ENCODE measurements around the gene TRHDE.
"Not testable (repeated sequence)": the region's sequence is repeated elsewhere in the genome, so short reads cannot be mapped to it uniquely, and the experiment has no call there.

Gene TRHDE

DNA sequence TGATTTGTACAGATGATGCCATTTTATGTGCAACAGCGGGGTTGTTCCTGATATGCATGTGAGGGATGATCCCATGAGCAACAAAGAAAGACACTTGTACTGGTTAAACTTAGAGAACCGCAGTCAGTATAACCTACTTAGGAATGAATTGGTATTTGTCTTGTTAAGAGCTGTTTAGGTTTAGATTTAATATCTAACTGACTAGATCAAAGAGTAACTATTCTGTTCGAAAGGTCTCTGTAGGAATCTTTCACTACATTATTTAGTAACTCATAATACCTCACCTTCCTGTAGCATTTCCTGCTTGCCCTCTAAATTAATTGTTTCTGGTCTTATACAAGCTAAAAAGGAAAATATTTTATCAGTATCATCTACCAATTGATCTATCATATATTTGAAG lies 350.4 kb downstream of the TRHDE start:
- no peak overlapping the region for H3K4me3 ChIP-seq (ENCODE audit: low read length)
- H3K27ac ChIP-seq (ENCODE audit: low read depth, low read length), result no peak overlapping the region
- no peaks in the 10 kb centered on the region for H3K4me1 ChIP-seq (ENCODE audit: control insufficient read depth, insufficient read depth, low read length)
- H3K27me3 ChIP-seq (ENCODE audit: control insufficient read depth, insufficient read depth, low read length), result no peaks in the 10 kb centered on the region
- H3K9ac ChIP-seq (ENCODE audit: low read length), result no peak overlapping the region
- H3K36me3 ChIP-seq (ENCODE audit: control insufficient read depth, insufficient read depth, low read length), result no peaks in the 10 kb centered on the region

DNA sequence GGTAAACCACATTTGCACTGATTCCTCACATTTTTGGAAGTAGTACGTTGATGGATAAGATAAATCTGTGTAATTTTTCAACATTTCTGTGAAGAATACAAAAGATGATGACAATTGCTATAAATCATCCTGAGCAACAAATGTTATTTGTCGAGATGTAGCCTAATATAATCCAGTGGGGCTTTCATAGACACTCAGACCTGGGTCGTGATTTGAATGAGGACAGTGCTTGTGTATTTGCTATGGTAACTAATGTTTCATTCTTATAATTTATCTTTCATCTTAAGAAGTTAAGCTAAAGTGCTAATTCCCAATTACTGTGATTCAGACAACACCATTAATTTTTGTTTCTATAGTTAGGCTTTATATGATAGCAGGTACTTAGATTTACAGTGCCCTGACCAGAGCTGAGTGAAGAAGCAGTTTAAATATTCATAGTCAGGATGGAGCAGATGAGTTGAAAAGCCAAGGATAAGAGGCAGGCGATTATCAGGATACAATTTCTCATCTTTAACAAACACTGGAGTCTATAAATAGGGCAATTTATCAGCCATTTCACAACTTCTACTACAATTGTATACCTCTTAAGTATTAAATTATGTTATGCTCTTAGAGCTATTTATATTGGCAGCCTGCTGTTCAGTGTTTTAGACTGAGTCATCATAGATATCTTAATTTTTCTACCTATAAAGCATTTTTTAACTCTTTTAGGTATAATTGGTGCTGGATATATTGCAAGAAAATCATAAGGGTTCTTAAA lies 359.9 kb downstream of the TRHDE start:
- no peak overlapping the region for H3K9ac ChIP-seq (ENCODE audit: low read length)
- no peak overlapping the region for H3K27ac ChIP-seq (ENCODE audit: low read depth, low read length)
- no peaks in the 10 kb centered on the region for H3K4me1 ChIP-seq (ENCODE audit: control insufficient read depth, insufficient read depth, low read length)
- H3K27me3 ChIP-seq (ENCODE audit: control insufficient read depth, insufficient read depth, low read length), result no peaks in the 10 kb centered on the region
- no peak overlapping the region for H3K4me3 ChIP-seq (ENCODE audit: low read length)
- no peaks in the 10 kb centered on the region for H3K36me3 ChIP-seq (ENCODE audit: control insufficient read depth, insufficient read depth, low read length)

DNA sequence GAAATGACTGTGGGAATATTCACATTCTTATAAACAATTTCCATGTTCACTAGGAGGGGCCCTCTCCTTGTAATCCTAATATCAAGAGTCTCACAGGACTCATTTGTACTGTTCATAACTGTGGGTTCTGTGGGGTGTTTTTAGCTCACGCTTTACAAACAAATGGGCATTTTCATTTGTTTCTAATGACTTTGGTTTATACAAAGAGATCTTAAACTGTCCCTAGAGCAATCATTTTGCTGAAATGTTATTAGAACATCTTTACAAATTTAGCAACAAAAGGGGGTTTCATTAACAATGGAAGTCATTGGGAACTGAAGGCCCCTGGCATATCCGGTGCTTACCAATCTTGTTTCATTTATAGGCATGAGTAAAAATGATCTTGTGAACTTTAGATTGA lies 370.5 kb downstream of the TRHDE start:
- Histone ChIP-seq H3K36me3 (ENCODE audit: control insufficient read depth, insufficient read depth, low read length) (no peaks in the 10 kb centered on the region), H3K4me3 (ENCODE audit: low read length) (no peak overlapping the region), H3K4me1 (ENCODE audit: control insufficient read depth, insufficient read depth, low read length) (no peaks in the 10 kb centered on the region), H3K27ac (ENCODE audit: low read depth, low read length) (no peak overlapping the region), H3K9ac (ENCODE audit: low read length) (no peak overlapping the region), H3K27me3 (ENCODE audit: control insufficient read depth, insufficient read depth, low read length) (no peaks in the 10 kb centered on the region)

DNA sequence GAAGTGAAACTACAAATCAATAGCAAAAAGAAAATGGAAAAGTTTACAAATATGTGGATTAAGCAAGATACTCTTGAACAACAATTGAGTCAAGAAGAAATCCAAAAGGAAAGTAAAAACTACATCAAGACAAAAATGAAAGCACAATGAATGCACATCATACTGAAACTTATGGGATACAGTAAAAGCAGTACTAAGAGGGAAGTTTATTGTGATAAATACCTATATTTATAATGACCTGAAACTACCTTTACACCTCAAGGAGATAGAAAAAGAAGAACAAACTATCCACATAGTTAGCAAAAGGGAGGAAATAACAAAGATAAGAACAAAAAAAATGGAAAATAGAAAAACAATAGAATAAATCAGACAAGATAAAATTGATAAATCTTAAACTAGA lies 375.0 kb downstream of the TRHDE start:
- no peak overlapping the region for H3K27ac ChIP-seq (ENCODE audit: low read depth, low read length)
- no peaks in the 10 kb centered on the region for H3K36me3 ChIP-seq (ENCODE audit: control insufficient read depth, insufficient read depth, low read length)
- H3K4me3 ChIP-seq (ENCODE audit: low read length), result no peak overlapping the region
- H3K27me3 ChIP-seq (ENCODE audit: control insufficient read depth, insufficient read depth, low read length), result no peaks in the 10 kb centered on the region
- no peak overlapping the region for H3K9ac ChIP-seq (ENCODE audit: low read length)
- H3K4me1 ChIP-seq (ENCODE audit: control insufficient read depth, insufficient read depth, low read length), result no peaks in the 10 kb centered on the region

DNA sequence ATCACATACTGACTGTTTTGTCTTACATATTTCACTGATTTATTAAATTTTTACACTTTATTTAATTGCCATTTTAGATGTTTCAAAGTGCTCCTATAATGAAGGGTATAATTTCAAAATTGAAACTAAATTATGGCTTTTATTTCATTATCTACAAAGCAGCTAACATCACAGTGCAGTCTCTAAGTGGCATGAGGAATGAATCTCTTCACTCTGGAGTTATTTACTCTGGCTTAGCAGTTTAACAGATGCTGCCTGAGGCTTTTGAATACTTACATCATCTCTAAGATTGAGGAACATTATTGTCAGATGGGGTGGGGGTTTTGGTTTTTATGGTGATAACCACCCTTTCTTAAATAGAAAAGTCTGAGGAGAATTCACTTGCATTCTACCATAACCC lies 386.4 kb downstream of the TRHDE start:
- Histone ChIP-seq H3K9ac (ENCODE audit: low read length) (no peak overlapping the region), H3K27ac (ENCODE audit: low read depth, low read length) (no peak overlapping the region), H3K4me1 (ENCODE audit: control insufficient read depth, insufficient read depth, low read length) (no peaks in the 10 kb centered on the region), H3K27me3 (ENCODE audit: control insufficient read depth, insufficient read depth, low read length) (no peaks in the 10 kb centered on the region), H3K36me3 (ENCODE audit: control insufficient read depth, insufficient read depth, low read length) (no peaks in the 10 kb centered on the region), H3K4me3 (ENCODE audit: low read length) (no peak overlapping the region)

DNA sequence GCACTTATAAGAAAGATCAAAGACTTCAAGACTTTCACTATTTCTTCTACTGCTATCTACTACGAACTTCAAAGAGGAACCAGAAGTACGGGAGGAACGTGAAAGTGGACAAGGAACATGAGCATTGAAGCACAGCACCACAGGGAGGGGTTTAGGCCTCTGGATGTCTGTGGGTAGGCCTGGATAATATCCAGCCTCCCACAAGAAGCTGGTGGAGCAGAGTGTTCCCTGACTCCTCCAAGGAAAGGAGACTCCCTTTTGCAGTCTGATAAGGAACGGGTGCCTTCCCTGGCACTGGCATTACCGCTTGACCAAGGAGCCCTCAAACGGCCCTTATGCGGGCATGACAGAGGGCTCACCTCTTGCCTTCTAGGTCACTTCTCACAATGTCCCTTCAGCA lies 388.0 kb downstream of the TRHDE start:
- H3K4me1 ChIP-seq (ENCODE audit: control insufficient read depth, insufficient read depth, low read length); H3K27ac ChIP-seq (ENCODE audit: low read depth, low read length); H3K9ac ChIP-seq (ENCODE audit: low read length); H3K36me3 ChIP-seq (ENCODE audit: control insufficient read depth, insufficient read depth, low read length); H3K4me3 ChIP-seq (ENCODE audit: low read length); H3K27me3 ChIP-seq (ENCODE audit: control insufficient read depth, insufficient read depth, low read length): not testable (repeated sequence)

- no peaks in the 10 kb centered on the region for H3K36me3 ChIP-seq (ENCODE audit: control insufficient read depth, insufficient read depth, low read length)
- H3K4me1 ChIP-seq (ENCODE audit: control insufficient read depth, insufficient read depth, low read length), result no peaks in the 10 kb centered on the region
- H3K27ac ChIP-seq (ENCODE audit: low read depth, low read length), result no peak overlapping the region
- no peaks in the 10 kb centered on the region for H3K27me3 ChIP-seq (ENCODE audit: control insufficient read depth, insufficient read depth, low read length)
- H3K4me3 ChIP-seq (ENCODE audit: low read length), result no peak overlapping the region
- H3K9ac ChIP-seq (ENCODE audit: low read length), result no peak overlapping the region
These were observed 401.7 kb downstream of the TRHDE start for GRCh38 chr12:72673853-72674252.

DNA sequence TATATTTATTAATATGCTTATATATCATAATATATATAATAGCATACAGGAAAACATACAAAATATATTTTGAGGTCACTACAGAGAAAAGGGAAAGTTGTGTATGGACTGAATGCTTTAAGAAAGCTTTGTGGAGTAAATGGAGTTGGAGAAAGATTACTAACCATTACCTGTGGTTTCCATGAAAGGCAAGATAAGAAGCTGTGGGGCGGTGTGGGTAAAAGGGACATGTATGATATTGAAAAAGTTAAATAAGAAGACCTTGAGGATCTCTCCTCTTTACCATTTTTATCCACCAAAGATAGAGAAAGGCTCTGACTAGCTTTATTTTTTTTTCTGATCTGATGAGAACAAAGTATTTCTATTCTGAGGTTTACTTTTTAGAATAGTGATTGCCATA lies 404.4 kb downstream of the TRHDE start:
- no peak overlapping the region for H3K9ac ChIP-seq (ENCODE audit: low read length)
- no peak overlapping the region for H3K27ac ChIP-seq (ENCODE audit: low read depth, low read length)
- no peak overlapping the region for H3K4me3 ChIP-seq (ENCODE audit: low read length)
- H3K4me1 ChIP-seq (ENCODE audit: control insufficient read depth, insufficient read depth, low read length), result no peaks in the 10 kb centered on the region
- H3K36me3 ChIP-seq (ENCODE audit: control insufficient read depth, insufficient read depth, low read length), result no peaks in the 10 kb centered on the region
- no peaks in the 10 kb centered on the region for H3K27me3 ChIP-seq (ENCODE audit: control insufficient read depth, insufficient read depth, low read length)

DNA sequence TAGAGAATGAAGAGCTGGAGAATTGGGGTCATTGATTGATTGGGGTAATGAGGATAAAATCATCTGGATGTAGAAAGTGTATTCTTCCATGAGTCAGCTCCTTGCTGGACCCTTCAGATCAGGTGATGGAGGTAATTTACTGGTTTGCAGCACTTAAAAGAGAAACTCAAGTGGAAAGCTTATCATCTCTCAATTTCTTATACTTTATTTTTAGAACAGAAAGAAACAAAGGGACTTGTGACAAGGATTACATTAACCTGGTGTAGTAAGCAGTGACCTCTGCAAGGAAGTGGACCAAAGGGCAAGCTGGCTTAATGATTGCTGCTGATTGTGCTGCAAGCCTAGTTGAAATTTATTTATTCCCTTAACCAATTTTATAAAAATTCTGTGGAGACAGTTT lies 405.0 kb downstream of the TRHDE start:
- H3K27me3 ChIP-seq (ENCODE audit: control insufficient read depth, insufficient read depth, low read length), result no peaks in the 10 kb centered on the region
- no peaks in the 10 kb centered on the region for H3K36me3 ChIP-seq (ENCODE audit: control insufficient read depth, insufficient read depth, low read length)
- H3K4me3 ChIP-seq (ENCODE audit: low read length), result no peak overlapping the region
- no peak overlapping the region for H3K9ac ChIP-seq (ENCODE audit: low read length)
- no peaks in the 10 kb centered on the region for H3K4me1 ChIP-seq (ENCODE audit: control insufficient read depth, insufficient read depth, low read length)
- H3K27ac ChIP-seq (ENCODE audit: low read depth, low read length), result no peak overlapping the region

DNA sequence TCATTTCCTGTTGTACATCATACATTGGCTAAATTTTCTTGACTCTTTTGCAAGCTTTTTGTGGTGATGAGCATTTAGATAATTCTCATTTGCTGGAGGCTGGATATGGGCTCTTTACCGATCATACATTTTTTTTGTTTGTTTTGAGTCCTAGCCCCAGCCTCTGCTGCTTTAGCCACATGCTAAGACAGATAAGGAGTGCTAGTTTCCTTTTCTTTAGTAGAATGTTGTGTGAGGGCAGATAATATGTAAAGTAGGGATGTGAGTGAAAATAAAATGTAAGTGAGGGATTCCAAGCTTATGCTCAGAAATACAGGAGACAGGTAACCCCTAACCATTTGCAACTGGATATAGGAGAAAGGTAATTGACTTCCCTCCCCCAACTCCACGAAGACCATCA lies 405.7 kb downstream of the TRHDE start:
- no peak overlapping the region for H3K9ac ChIP-seq (ENCODE audit: low read length)
- H3K27me3 ChIP-seq (ENCODE audit: control insufficient read depth, insufficient read depth, low read length), result no peaks in the 10 kb centered on the region
- no peak overlapping the region for H3K4me3 ChIP-seq (ENCODE audit: low read length)
- H3K36me3 ChIP-seq (ENCODE audit: control insufficient read depth, insufficient read depth, low read length), result no peaks in the 10 kb centered on the region
- H3K4me1 ChIP-seq (ENCODE audit: control insufficient read depth, insufficient read depth, low read length), result no peaks in the 10 kb centered on the region
- H3K27ac ChIP-seq (ENCODE audit: low read depth, low read length), result no peak overlapping the region

- H3K4me3 ChIP-seq (ENCODE audit: low read length), result no peak overlapping the region
- H3K27ac ChIP-seq (ENCODE audit: low read depth, low read length), result no peak overlapping the region
- no peaks in the 10 kb centered on the region for H3K36me3 ChIP-seq (ENCODE audit: control insufficient read depth, insufficient read depth, low read length)
- H3K4me1 ChIP-seq (ENCODE audit: control insufficient read depth, insufficient read depth, low read length), result no peaks in the 10 kb centered on the region
- H3K27me3 ChIP-seq (ENCODE audit: control insufficient read depth, insufficient read depth, low read length), result no peaks in the 10 kb centered on the region
- no peak overlapping the region for H3K9ac ChIP-seq (ENCODE audit: low read length)
These were observed 407.1 kb downstream of the TRHDE start for GRCh38 chr12:72679147-72679757.

DNA sequence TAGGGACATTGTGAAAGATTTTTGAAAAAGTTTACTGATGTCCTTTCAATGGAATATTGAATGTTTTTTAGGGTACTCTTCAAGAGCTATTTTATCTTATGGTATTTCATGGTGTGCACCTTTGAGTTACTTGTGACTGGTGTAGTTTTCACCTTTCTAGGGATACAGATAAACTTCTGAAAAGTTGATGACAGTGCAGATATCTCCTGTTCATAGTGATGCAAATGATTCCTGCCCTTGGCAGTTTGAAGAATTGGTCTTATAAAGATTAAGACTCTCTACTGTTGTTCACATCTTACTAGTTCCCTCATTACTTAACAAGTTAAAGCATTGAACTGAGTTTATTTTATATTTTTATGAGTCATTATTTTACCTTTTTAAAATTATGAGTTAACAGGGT lies 408.9 kb downstream of the TRHDE start:
- Histone ChIP-seq H3K4me1 (ENCODE audit: control insufficient read depth, insufficient read depth, low read length) (no peaks in the 10 kb centered on the region), H3K27me3 (ENCODE audit: control insufficient read depth, insufficient read depth, low read length) (no peaks in the 10 kb centered on the region), H3K27ac (ENCODE audit: low read depth, low read length) (no peak overlapping the region), H3K9ac (ENCODE audit: low read length) (no peak overlapping the region), H3K36me3 (ENCODE audit: control insufficient read depth, insufficient read depth, low read length) (no peaks in the 10 kb centered on the region), H3K4me3 (ENCODE audit: low read length) (no peak overlapping the region)

- Histone ChIP-seq H3K4me3 (ENCODE audit: low read length) (no peak overlapping the region), H3K27ac (ENCODE audit: low read depth, low read length) (no peak overlapping the region), H3K9ac (ENCODE audit: low read length) (no peak overlapping the region), H3K4me1 (ENCODE audit: control insufficient read depth, insufficient read depth, low read length) (no peaks in the 10 kb centered on the region), H3K36me3 (ENCODE audit: control insufficient read depth, insufficient read depth, low read length) (no peaks in the 10 kb centered on the region), H3K27me3 (ENCODE audit: control insufficient read depth, insufficient read depth, low read length) (no peaks in the 10 kb centered on the region)
These were observed 412.3 kb downstream of the TRHDE start for GRCh38 chr12:72684491-72684890.

All from rectal smooth muscle tissue (tissue), 1 donor.